Measurements from ENCODE around the gene TMEM151B. TPM values are rescaled to one million over a fixed set of nuclear protein-coding genes. Genes with fewer than 3 reads are reported as not detected.
A peak's percentile ranks its signal among the peaks of the same experiment; 100 is the strongest.

The TMEM151B gene
- total and polyA plus RNA-seq, 9 of the 15 experiments (the other 6 are each of a cell fraction or from before 2014, with no cell fraction given) = not detected

DNA sequence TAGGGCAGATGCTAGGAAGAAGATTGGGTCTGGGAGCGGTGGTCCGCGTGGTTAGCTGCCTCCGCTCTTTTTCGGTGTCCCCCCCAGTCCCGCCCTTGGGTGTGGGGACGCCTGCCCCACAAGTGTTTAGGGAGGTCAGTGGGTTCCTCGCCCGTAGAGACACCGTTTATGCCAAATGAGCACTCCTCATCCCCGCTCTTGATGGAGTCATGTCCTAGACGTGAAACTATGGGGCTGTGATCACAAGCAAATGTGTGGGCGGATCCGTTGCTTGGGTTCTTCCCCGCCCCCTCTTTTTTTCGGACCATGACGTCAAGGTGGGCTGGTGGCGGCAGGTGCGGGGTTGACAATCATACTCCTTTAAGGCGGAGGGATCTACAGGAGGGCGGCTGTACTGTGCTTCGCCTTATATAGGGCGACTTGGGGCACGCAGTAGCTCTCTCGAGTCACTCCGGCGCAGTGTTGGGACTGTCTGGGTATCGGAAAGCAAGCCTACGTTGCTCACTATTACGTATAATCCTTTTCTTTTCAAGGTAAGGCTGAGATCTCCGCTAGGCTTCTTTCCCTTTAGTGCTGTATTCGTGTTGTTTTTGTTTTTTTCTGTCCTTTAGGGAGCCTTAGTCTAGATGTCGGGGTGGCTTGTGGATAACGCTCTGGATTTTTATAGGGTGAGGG lies 23.4 kb upstream of the TMEM151B start, which contains the start of gene HSP90AB1 (continued):
- TF ChIP-seq, protein P1, sequence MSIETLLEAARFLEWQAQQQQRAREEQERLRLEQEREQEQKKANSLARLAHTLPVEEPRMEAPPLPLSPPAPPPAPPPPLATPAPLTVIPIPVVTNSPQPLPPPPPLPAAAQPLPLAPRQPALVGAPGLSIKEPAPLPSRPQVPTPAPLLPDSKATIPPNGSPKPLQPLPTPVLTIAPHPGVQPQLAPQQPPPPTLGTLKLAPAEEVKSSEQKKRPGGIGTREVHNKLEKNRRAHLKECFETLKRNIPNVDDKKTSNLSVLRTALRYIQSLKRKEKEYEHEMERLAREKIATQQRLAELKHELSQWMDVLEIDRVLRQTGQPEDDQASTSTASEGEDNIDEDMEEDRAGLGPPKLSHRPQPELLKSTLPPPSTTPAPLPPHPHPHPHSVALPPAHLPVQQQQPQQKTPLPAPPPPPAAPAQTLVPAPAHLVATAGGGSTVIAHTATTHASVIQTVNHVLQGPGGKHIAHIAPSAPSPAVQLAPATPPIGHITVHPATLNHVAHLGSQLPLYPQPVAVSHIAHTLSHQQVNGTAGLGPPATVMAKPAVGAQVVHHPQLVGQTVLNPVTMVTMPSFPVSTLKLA (conservative IDR thresholded peaks at IDR 0.05) = no peak
- TF ChIP-seq SP1 (CRISPR knock-in tag; IDR thresholded peaks at IDR 0.05) (peak; percentile 97), GATAD2A (IDR thresholded peaks at IDR 0.05) (0 out of 2 replicates have a peak, but pooled peaks have one; percentile 30), CREBBP (IDR thresholded peaks at IDR 0.05; ENCODE audit: low read depth, low read length) (no peak), SRF (CRISPR knock-in tag; IDR thresholded peaks at IDR 0.05) (no peak), ZNF224 (CRISPR knock-in tag; IDR thresholded peaks at IDR 0.05) (peak; percentile 85), NCOA1 (IDR thresholded peaks at IDR 0.05; ENCODE audit: low read depth) (peak; percentile 64), RBBP5 (IDR thresholded peaks at IDR 0.05; ENCODE audit: borderline replicate concordance, insufficient read depth, low read length, poor library complexity, severe bottlenecking) (peak; percentile 87), RNF2 (IDR thresholded peaks at IDR 0.05) (peak; percentile 87), ZNF589 (CRISPR knock-in tag; IDR thresholded peaks at IDR 0.05; ENCODE audit: low read depth) (0 out of 2 replicates have a peak, but pooled peaks have one; percentile 56), ETV1 (tag; conservative IDR thresholded peaks at IDR 0.05; ENCODE audit: low read depth) (no peak), ZNF24 (IDR thresholded peaks at IDR 0.05) (0 out of 2 replicates have a peak, but pooled peaks have one; percentile 8)
- TF ChIP-seq, protein P2, sequence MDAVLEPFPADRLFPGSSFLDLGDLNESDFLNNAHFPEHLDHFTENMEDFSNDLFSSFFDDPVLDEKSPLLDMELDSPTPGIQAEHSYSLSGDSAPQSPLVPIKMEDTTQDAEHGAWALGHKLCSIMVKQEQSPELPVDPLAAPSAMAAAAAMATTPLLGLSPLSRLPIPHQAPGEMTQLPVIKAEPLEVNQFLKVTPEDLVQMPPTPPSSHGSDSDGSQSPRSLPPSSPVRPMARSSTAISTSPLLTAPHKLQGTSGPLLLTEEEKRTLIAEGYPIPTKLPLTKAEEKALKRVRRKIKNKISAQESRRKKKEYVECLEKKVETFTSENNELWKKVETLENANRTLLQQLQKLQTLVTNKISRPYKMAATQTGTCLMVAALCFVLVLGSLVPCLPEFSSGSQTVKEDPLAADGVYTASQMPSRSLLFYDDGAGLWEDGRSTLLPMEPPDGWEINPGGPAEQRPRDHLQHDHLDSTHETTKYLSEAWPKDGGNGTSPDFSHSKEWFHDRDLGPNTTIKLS (IDR thresholded peaks at IDR 0.05; ENCODE audit: borderline replicate concordance, low read depth) = no peak
- TF ChIP-seq, protein P3, sequence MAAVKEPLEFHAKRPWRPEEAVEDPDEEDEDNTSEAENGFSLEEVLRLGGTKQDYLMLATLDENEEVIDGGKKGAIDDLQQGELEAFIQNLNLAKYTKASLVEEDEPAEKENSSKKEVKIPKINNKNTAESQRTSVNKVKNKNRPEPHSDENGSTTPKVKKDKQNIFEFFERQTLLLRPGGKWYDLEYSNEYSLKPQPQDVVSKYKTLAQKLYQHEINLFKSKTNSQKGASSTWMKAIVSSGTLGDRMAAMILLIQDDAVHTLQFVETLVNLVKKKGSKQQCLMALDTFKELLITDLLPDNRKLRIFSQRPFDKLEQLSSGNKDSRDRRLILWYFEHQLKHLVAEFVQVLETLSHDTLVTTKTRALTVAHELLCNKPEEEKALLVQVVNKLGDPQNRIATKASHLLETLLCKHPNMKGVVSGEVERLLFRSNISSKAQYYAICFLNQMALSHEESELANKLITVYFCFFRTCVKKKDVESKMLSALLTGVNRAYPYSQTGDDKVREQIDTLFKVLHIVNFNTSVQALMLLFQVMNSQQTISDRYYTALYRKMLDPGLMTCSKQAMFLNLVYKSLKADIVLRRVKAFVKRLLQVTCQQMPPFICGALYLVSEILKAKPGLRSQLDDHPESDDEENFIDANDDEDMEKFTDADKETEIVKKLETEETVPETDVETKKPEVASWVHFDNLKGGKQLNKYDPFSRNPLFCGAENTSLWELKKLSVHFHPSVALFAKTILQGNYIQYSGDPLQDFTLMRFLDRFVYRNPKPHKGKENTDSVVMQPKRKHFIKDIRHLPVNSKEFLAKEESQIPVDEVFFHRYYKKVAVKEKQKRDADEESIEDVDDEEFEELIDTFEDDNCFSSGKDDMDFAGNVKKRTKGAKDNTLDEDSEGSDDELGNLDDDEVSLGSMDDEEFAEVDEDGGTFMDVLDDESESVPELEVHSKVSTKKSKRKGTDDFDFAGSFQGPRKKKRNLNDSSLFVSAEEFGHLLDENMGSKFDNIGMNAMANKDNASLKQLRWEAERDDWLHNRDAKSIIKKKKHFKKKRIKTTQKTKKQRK (IDR thresholded peaks at IDR 0.05; ENCODE audit: borderline replicate concordance, low read depth, low read length) = no peak
- TF ChIP-seq, protein P4, sequence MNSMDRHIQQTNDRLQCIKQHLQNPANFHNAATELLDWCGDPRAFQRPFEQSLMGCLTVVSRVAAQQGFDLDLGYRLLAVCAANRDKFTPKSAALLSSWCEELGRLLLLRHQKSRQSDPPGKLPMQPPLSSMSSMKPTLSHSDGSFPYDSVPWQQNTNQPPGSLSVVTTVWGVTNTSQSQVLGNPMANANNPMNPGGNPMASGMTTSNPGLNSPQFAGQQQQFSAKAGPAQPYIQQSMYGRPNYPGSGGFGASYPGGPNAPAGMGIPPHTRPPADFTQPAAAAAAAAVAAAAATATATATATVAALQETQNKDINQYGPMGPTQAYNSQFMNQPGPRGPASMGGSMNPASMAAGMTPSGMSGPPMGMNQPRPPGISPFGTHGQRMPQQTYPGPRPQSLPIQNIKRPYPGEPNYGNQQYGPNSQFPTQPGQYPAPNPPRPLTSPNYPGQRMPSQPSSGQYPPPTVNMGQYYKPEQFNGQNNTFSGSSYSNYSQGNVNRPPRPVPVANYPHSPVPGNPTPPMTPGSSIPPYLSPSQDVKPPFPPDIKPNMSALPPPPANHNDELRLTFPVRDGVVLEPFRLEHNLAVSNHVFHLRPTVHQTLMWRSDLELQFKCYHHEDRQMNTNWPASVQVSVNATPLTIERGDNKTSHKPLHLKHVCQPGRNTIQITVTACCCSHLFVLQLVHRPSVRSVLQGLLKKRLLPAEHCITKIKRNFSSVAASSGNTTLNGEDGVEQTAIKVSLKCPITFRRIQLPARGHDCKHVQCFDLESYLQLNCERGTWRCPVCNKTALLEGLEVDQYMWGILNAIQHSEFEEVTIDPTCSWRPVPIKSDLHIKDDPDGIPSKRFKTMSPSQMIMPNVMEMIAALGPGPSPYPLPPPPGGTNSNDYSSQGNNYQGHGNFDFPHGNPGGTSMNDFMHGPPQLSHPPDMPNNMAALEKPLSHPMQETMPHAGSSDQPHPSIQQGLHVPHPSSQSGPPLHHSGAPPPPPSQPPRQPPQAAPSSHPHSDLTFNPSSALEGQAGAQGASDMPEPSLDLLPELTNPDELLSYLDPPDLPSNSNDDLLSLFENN (IDR thresholded peaks at IDR 0.05; ENCODE audit: low read depth in 2 of 2, low read length in 2 of 2) = peak in 1 of 2 experiments; percentile 92; a peak in 2 of 4 replicates

Measured in K562 (cell line).